ENCODE results near the gene DYNC1I1.

The DYNC1I1 gene

DNA sequence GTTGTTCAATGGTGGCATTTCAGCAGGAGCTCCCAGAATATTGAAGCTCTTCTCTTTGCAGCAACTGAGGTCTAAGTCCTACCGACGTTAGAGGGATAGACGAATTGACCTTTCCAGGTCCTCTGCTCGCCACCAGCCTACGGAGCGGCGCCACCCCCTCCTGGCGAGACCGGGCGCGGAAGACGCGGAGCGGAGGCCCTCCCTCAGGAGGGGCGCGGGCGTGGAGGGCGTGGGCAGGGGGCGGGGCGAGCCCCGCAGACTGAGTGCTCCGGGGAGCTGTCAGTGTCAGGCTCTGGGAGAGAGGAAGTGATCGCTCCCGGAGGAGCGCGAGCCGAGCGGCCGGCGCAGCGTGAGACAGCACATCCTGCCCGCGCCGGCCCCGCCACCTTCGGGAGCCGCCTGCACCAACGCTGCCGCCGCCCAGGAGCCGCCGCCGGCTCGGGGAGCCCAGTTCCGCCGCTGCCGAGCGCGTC, at the start of gene DYNC1I1:
Gene DYNC1I1, plus strand, starts transcription at position 257 of the 473 bp plus-strand sequence. CDS start 32,176 bp downstream, outside the sequence.
- no peak for DNase-seq (ENCODE audit: low read depth)

DNA sequence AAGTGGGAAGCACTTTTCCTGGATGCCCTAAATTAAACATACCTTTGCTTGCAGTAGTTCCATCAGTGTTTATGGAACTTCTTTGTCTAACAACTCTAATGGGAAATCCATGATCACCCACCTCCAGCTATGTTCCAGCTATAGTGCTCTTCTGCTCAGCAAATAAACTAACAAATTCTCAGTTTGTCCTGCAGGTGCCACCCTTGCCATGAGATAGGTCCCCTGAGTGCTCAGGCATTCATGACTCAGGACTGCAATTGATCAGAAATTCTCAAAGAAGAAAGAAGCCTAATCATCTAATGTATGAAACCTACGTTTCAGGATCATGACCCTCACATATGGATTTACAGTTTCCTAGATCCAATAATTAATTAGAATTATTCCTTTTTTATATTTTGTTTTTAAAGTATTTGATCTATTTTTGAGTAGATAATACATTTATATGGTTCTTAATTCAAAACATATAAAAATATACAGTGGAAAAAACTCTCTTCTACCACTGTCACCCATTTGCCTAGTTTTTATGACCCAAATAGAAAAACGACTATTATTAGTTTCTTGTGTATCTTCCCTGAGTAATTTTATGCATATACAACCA, 48.7 kb upstream of the DYNC1I1 start:
- peak; percentile 30 for DNase-seq (ENCODE audit: low read depth)

DNA sequence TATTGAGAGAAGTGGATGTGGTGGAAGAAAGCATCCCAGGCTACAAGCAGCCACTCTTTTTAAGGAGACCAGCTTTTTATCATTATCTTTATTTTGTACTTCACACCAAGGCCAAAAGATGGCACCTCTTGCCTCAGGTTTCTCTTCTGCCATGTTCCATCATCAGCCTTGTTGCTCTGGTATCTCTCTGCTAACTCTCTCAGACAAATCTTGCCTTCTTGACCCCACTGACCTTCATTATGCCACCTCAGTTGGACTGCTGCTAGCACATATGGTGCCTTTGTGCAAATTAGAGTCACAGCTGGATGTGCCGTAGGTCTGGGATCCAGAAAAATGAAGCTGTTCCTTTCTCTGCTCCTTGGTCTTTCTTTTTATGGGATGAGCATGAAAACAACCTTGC, 47.1 kb upstream of the DYNC1I1 start:
- DNase-seq (ENCODE audit: low read depth), result no peak

DNA sequence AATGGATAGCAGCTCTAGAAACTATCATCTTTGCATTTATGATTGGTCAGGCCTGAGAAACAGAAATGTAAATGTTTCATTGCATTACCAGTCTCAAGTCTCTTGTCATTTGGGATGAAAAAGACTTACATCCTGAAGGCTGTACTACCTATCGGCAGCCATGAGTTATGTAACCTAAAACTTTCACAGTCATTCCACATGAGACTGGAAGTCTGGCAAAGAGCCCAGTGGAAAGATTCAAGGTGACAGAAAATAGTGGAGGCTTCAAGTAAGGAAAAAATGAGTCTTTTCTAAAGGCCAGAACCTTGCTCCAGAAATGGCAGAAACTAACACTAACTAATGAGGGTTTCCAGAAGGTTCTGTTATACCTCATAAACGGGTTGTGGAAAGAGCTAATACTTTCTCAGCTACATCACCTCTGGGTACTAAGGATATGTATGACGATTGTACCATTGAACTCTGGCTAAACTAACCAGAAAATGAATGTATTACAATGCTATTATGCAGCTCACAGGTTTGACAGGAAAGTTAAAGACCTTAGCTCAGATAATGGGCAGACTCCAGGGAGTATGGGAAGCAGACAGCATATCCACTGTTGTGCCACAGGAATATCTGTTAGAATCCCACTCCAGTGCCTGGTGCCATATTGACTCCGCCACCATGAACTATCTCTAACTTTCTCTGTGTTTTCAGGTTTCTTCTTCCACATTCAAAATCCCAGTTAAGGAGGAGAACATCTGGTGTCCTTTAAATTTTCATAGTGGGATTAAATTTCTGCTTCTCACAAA, 41.7 kb upstream of the DYNC1I1 start:
- no peak for DNase-seq (ENCODE audit: low read depth)

DNA sequence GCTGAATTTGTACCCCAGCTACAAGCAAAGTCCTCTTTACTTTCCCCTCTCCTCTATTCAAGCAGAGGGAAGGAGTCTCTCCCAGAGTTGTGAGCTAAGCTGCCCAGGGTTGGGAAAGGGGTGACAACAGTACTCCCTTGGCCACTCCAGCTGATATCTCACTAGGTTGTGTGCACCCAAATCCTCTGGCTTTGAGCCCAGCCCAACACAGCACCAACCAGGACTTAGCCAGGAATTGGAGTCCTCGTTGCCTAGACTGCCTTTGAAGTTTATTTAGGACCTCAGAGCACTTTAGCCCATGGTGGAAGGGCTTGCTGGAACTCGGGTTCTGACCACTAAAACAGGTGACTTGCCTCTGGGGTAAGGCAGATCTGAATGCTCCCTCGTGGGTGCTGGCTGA, 35.7 kb upstream of the DYNC1I1 start:
- DNase-seq (ENCODE audit: low read depth), result no peak

DNA sequence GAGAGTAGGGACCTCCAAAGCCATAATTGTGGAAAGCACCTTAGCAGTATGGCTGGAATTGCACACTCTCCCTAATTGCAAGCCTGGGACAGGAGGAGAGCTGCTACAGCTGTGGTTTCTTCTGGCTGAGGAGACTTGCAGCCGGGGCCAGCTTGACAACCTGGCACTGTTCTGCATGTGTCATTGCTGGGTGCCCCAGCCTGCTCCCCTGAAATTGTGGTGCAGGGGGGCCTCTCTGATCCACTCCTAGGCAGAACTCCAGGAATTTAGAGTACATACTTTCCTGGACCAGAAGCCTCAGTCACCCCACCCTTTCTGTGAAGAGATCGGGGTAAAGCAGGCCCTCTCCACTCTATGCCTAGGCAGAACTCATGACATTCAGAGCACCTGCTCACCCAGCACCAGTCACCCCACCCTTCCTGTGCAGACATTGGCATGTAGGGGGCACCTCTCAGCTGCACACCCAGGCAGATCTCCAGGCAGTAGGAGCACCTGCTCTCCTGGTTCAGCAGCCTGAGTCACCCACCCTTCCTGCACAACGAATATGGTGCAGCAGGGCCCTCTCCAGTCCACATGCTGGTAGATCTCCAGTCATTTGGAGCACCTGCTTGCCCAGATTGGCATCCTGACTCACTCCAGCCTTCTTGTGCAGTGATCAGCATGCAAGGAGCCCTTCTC, 34.4 kb upstream of the DYNC1I1 start:
- no peak for DNase-seq (ENCODE audit: low read depth)

DNA sequence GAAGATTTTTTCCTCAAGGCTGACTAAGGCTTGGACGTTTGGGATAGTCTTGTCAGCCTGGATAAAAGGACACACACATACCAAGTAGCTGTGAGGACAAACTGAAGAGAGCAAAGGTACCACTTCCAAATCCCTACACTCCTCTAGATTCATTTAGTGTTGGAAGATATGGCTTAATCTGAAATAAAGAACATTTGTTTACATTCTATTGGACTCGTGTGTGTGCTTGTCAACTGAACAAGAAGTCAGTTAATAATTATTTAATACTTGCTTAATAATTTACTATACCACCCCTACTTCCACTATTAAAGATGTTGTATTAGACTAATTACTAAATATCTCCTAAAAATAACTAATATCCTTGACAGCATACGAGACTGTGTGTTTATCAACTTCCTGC, 23.3 kb upstream of the DYNC1I1 start:
- no peak for DNase-seq (ENCODE audit: low read depth)

DNA sequence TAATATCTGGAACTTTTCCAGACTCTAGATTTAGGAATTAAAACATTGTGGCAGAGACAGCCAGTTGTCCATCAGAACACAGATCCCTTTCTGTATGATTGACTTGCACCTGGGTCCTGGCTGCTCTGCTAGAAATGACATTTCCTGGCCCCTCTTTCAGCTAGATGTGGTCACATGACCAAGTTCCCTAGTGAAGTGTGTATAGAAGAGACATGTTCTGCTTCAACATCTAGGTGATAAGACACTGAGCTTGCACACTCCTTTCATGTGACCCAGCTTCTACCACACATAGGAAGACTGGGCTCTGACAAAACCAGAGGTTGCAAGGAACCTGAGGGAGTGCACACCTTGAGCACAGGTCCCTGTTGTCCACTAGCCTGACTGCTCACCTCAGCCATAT, 22.8 kb upstream of the DYNC1I1 start:
- DNase-seq (ENCODE audit: low read depth), result no peak

DNA sequence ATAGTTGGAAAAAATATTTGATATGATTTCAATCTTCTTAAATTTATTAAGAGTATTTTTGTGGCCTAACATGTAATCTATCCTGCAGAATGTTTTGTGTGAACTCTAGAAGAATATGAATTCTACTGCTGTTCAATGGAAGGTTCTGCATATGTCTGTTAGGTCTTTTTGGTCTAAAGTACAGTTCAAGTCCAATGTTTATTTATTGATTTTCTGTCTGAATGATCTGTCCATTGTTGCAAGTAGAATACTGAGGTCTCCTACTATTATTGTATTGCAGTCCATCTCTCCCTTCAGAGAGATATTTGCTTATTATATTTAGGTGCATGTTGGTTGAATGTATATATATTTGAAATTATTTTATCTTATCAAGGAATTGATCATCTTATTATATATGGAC, 18.9 kb upstream of the DYNC1I1 start:
- no peak for DNase-seq (ENCODE audit: low read depth)

DNA sequence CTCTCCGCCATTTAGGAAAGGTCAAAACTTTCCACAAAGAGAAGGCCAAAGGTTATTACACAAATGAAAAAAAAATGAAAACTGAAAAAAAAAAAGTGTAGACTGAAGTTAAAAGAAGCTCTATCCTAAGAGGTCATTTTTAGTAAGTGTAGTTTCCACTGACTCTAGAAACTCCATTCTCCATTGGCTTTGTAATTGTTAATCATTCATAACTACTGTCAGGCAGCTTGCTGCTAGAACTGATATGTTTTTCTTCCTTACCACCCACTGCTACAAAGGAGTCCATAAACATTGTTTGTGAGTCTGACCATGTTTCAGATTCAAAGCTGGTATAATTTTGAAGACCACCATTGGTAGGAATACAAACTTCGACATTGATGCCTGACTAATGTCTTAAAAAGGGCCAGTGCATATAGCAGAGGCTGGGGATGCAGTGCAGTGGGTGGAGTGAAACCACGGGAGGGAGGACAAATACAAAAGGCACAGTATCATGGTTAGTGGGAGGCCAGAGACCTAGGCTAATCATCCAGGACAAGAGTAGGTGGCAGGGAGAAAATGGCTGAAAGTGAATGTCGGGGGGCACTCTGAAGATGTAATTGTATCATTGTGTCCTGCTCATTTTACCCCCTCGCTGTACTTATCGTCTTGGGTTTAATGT, 16.9 kb upstream of the DYNC1I1 start:
- DNase-seq (ENCODE audit: low read depth), result no peak

DNA sequence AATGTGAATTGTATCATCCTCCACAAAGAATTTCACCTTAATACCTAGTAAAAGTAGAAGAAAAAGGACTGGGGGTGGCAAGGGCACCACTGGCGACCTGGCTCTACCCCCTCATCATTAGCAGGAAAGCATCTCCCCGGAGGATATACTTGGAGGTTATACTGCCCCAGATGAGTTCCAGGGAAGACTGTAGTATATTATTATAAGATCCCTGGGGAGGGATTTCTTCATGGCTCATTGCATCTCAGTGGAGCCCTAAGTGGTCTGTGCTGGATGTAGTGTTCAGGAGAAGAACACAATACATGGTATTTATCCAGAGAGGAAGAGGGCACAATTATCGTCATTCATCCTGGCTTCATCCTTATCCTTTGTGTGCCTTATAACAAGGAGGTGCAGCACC, 14.2 kb upstream of the DYNC1I1 start:
- no peak for DNase-seq (ENCODE audit: low read depth)

DNA sequence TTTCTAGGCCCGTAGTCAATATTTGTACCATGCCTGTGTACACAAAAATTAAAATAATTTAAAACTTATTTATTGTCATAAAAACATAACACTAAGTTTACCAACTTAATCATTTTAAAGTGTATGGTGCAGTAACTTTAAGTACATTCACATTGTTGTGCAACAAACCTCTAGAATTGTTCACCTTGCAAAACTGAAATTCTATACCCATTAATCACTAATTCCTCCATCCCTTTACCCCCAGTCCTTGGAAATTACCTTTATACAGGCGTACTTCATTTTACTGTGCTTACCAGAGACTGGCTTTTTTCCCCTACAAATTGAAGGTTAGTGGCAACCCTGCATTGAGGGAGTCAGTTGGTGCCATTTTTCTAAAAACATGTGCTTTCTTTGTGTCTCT, 6.3 kb upstream of the DYNC1I1 start:
- no peak for DNase-seq (ENCODE audit: low read depth)

DNA sequence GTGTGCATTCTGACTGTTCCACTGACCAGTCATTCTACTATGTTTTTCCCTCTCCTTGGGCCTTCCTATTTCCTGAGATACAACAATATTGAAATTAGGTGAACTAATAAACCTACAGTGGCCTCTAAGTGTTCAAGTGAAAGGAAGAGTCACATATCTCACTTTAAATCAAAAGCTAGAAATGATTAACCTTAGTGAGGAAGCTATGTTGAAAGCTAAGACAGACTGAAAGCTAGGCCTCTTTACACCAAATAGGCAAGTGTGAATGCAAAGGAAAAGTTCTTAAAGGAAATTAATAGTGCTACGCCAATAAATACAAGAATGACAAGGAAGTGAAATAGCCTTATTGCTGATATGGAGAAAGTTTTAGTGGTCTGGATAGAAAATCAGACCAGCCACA, 5.7 kb upstream of the DYNC1I1 start:
- no peak for DNase-seq (ENCODE audit: low read depth)

DNA sequence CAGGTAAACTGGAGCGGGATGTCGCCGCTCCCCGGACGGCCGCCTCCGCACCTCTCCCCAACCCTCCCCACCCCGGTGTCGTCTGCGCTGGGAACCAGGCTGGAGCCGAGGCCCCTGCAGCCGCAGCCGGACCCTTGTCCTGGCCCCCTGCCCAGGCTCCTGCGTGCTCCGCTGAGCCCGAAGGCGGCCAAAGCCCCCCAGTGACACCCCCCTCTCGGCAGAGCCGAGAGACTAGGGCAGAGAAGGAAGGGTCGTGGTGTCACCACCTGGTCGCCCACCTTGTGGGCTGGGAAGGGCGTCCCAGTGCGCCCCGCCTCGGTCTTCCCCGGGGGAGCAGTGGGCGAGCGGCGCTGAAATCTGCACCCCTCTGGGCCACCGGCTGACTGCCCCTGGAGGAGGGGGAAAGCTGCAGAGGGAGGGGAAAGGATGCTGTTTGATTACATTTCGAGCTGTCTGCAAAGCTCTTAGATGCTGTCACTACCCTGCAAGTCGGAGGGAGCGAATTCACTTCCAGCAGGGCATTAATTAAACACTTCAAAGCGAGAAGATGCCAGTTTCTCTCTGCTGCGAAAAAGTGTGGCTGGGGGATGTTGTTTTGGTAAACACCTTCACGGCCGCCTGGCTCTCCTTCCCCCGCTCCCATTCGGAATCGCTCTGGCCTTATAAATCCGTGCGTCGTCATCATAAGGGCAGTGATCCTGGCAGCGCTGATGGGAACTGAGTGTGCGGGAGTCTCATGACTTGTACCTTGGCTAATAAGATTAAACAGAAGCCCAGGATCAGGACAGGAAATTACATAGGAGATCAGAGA, 622 bp downstream of the DYNC1I1 start:
- DNase-seq (ENCODE audit: low read depth), result no peak

DNA sequence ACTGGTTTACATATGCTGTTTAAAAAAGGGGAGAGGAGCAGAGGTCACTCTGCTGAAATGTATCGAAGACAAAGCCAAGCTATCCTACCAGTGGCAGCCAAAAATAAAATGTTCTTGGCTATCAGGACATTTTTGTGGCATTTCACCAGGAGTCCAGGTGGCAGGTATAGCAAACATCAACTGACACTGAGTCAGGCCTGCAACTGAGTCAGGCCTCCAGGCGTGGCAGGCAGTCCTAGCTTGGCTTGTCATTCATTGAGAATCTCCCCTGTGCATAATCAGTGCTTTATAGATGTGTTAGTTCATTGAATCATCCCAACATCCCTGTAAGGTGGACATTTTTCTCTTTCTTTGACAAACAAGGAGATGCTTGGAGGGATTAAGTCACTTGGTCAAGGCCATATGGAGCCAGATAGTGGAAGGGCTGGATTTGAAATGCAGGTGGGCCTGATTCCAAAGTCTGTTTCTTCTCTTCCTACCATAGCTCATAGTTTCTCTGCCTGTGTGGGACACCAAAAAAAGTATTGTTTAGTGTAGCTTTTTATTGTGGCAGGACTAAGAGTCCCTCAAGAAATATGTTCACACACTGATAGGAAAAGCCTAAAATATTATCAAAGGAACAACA, 4.3 kb downstream of the DYNC1I1 start:
- DNase-seq (ENCODE audit: low read depth), result no peak

DNA sequence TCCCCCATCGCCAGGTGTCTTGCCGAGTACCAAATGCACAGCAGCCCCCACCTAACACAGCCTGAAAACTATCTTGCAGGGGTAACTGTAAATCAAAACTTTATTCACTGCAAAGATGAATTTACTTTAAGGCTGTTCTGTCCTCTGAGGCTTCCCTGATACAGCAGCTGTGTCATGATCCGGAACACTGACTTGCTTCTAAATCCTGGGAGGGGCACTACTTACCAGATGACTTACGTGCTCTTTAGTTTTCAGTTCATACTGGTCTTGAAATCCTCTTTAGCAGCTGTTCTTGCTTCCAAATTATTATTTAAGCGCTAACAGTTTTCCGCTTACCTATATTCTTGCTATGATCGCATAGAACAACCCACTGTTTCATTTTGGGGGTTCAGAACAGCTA, 4.9 kb downstream of the DYNC1I1 start:
- DNase-seq (ENCODE audit: low read depth), result no peak

DNA sequence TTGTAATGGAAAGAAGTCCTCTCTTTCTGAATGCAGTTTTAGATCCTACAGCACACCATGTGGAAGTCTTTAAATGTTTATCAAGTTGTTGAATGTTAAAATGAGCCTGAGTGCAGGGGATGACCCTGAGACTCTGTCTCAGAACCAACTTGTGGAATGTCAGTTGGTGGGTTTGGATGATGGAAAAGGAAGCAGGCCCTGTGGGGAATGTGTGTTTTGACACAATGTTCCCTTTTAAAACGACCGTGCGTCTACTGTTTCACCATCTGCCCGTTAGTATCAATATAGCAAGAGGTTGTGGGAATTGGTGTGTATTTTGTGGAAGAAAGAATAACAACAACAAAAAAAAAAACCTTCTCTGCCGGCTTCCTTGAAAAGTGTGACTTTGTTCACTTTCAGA, 8.3 kb downstream of the DYNC1I1 start:
- no peak for DNase-seq (ENCODE audit: low read depth)

DNA sequence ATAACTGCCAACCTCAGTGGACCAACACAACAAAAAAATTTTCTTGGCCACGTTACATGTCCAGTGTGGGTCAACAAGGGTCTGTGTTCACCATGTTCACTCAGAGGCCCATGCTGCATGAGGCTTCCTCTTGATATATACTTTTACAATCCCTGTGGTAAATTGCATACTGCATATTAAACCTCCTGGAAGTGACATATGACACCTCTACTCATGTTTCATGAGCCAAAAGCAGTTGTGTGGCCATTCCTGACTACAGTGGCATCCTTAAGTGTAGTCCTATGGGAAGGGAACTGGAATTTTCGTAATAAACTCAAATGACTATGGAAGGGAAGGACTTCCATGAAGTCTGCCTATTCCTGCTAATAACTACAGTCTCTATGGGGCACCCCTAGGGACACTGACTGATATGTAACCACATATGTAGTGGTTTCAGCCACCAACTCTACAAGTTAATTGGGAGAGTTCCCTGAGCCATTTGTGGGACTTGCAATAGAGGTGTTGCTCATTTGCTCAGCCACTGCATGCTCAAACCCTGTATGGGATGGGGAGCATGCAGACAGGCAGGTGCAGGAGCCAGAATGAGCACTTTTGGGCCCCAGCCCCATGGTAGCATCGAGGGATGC, 9.7 kb downstream of the DYNC1I1 start:
- no peak for DNase-seq (ENCODE audit: low read depth)

DNA sequence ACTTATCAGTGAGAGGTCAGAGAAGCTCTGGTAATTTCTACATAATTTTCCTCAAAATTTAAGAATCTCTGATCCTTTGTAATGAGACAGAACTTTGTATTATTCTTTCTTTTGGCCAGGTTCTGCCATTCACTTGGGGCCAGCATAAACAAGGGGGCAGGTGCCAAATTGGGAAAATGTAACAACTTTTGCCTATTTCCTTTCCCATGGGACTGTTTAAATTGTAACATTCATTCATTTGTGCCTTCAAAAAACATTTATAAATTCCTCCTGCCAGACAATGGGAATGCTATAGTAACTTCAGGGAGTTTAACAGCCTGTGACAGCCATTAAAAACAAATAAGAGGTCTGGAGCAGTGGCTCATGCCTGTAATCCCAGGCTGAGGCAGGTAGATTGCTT, 12.4 kb downstream of the DYNC1I1 start:
- no peak for DNase-seq (ENCODE audit: low read depth)

DNA sequence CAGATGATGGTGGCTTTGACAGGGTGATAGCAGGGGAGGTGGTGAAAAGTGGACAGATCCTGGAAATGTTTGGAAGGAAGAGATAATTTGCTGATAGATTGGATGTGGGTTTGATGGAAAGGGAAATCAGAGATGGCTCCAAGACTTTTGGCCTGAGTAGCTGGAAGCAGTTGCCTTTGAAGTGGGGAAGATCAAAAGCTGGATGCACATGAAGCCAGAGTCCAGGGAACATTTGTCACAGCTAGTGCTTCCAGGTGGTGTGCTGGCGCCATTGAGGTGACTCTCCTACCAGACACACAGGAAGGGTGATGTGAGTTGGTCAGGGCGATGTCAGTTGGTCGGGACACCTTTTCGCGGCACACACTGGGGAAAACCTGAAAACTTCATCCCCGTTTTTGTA, 15.9 kb downstream of the DYNC1I1 start:
- no peak for DNase-seq (ENCODE audit: low read depth)

DNA sequence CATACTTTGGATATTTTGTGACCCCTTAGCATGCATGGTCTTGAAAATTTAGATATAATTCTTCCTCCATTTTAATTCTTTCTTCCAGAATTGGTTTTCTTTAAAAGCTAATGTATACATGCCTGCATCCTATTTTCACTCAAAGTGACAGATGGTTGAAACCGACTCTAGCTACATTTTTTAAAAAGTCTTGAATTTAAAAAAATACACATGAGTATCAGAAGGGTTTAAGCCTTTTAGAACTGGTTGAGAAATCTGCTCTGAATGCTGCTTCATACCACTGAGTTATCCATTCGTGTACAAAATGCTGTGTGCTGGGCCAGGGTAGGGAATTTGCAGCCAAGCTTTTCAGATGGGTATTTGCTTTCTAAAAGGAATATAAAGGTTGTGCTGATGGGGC, 16.5 kb downstream of the DYNC1I1 start:
- DNase-seq (ENCODE audit: low read depth), result no peak
